NCI-H2196 (cell line): Measurements from ENCODE around the gene ITPA.

Source experiments
- DNase-seq: peaks from one replicate; lab custom pipeline; 2025; ENCODE audit not compliant: unreplicated experiment; lab: John Stamatoyannopoulos, UW

Gene ITPA

GRCh38 chr20:3209257-3209945 lies at the start of gene ITPA:
Gene ITPA (plus strand): TSS chr20:3209498. CDS start chr20:3209552, 54 bp downstream.
- peak; percentile 19 for DNase-seq

- no peak for DNase-seq
Measured at GRCh38 chr20:3160418-3160817, 48.9 kb upstream of the ITPA start.

DNA sequence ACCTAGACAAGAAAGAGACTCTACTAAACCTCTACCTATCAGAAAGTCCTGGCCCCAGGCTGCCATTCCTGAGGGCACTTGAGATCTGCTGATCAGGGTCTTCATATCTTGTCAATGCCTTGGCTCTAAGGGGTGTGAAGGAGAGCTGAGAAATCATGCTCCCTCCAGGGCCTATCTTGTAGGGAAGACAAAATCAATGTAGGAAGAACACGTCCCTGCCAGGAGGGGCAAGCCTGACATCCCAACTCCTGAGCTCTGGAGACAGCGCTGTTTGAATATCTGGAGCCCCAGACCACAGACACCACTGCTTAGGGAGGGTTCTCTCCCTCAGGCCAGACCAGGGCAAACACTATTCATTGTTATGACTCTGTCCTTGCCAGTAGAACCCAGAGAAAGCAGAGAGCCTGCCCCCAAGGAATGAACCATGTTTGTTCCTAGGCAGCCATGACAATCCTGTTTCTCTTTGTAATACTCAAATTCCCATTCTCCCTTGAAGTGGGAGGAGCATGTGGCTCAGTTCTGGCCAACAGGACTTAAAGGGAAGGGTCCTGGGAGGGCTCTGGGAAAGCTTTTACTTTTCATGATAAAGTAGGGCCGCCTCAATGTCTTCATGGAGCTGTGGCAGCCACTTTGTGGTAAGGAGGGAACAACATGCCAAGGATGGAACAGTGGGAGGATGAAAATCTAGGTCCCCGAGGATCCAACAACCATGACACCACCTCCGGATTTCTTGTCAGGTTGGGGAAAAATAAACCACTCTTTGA lies 47.8 kb upstream of the ITPA start:
- no peak for DNase-seq

DNA sequence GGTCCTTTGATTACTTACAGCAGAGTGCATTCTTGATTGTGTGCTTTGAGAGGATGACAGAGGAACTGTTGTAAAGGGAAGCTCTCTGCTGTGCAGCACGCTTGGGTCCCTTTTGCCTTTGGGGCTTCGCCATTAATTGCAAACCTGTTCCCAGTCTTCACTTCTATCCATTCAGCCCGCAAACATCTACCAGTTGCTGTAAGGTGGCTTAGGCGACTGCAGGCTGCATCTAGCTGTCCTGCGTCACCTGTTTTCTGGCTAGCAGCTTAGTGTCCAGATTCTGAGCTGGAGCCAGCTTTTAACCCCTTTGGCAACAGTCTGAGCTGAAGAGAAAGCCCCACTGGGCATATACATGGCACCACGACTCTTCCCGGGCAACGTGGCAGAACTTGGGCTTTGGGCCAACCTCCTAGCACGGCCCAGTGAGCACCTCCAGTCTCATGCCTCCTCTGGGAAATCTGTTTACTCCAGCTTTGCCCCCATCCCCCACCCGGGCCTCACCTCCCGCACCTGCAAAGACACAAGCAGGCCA lies 47.2 kb upstream of the ITPA start:
- DNase-seq, result peak; percentile 87

DNA sequence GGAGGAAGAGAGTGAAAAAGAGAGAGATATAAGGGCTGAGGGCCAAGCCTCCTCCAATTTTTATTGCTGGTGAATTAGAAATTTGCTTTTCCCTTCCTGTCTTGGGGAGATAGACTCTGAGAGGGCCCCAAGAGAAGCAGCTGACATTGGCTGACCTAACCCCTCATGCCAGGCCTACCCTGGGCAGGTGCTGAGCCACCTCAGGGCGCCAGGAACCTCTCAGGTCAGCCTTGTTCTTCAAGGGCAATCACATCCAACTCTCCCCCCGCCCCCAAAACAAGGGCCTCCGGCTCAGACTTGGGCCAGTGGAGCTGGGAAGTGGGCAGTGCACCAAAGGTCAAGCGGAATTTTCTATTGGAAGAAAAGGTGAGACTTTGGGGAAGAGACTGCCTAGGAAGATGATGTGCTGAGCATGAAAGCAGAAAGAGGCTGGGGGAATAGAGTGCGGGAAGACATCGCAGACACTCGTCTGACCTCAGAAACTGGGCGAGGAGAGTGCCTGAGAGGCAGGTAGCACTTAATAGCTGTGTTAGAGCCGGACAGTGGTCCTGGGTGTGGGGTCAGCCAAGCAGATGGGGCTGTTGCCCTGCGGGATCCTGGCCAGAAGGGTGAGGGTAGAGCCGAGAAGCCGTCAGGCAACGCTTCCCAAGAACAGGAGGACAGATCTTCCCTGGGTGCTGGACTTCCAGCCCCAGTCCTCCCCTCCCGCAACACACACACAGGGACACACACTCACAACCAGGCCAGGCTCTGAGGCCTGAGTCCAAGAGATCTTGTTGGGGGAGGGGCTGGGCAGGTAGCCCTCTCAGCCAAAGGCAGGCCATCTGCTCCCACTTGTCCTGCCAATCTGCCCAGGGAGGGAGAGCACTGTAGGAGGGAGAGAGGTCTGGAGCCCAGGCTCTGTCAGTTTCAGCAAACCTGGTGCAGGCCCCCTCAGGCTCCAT lies 45.9 kb upstream of the ITPA start:
- DNase-seq, result peak; percentile 75

- no peak for DNase-seq
Measured at GRCh38 chr20:3164043-3164762, 45.1 kb upstream of the ITPA start.

DNA sequence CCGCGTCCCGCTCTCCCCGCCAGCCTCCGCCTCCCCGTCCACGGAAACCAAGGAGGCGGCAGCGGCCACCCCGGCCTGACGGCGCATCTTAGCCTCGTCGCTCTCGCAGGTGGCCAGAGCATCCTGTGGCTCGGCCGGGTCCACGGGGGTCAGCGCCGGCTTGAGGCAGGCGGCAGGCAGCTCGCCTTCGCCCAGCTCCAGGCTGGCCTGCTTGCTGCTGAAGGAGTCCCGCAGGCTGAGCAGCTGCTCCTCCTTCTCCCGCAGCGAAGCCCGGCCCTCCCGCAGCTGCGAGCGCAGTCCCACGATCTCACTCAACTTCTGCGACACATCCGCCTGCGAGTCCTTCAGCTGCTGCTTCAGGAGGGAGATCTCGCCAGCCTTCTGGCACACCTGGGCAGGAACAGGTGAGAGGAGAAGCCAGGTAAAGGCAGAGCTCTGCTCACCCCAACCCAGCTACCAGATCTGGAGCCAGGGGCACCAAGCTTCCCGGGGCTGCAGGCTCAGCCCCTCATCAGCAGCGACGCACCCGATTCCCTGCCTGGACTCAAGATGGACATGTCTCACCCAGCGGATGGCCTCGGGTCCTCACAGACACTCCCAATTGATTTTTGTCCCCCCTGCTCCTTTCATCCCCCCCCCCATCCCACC lies 44.4 kb upstream of the ITPA start:
- DNase-seq, result peak; percentile 25

DNA sequence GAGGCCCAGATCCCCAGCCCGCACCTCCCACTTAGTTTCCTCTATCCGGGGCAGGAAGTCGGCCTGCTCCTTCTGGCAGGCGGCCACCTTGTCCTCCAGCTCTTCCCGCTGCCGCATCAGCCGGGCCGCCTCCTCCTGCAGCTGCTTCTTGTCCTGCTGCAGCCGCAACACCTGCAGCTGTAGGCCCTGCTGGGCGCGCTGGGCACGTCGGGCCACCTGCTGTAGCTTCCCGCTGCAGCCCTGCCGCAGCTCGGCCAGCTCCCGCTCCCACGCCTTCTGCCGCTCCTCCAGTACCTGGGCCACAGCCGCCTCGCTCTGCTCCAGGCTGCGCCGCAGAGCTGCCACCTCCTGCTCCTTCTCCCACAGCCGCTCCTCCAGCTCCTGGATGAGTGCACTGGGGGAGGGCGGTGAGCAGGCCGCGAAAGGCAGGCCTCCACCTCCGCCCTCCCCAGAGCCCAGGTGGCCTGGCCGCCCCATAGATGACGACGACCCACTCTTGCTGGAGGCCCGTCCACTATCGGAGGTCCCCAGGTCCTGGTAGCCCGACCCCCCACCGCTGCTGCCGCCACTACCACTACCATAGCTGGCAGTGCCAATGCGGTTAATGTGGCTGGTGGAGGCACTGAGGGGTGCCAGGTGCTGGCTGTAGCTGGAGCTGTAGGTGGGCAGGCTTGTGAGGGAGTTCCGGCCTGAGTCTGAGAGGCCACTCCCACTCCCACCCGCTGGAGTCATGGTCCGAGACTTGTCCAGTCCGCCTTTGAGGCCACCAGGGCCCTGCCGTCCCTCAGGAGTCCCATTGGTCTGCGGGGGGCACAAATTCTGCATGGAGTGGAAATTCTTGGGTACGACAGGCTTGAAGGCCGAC lies 43.6 kb upstream of the ITPA start:
- peak; percentile 86 for DNase-seq

- no peak for DNase-seq
Measured at GRCh38 chr20:3166338-3166912, 42.9 kb upstream of the ITPA start.

DNA sequence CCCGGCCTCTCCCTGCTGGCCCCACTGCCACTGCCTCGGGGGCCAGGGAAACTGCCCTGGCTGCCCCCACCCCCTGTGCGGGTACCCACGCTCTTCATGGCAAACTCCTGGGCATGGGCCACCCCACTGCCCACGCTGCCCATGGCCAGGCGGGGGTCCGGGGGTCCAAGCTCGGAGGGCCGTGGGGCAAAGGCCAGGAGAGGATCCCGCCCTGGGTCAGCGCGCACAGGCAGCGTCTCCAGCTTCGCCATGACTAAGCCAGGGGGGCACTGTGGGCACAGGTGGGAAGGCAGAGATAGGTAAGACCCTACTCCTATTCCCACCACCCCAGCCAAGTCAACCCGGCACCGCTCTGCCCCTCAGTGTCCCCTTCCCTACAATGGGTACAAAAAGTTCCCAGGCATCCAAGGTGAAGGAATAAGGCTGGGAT lies 42.4 kb upstream of the ITPA start:
- DNase-seq, result no peak

GRCh38 chr20:3167738-3168078 lies 41.6 kb upstream of the ITPA start:
- DNase-seq, result no peak

- no peak for DNase-seq
Measured at GRCh38 chr20:3168079-3168828, 41.0 kb upstream of the ITPA start.

GRCh38 chr20:3168829-3169590 lies 40.3 kb upstream of the ITPA start:
- DNase-seq, result no peak

GRCh38 chr20:3171391-3172125 lies 37.7 kb upstream of the ITPA start:
- no peak for DNase-seq

- no peak for DNase-seq
Measured at GRCh38 chr20:3172126-3172932, 37.0 kb upstream of the ITPA start.
